HG02970 (cell line): ENCODE results near the gene MYADML2.

Source experiments
- ATAC-seq: cut with Tn5 transposase; IDR thresholded peaks from one replicate; pipeline ENCODE4 v1.9.1; 2021; ENCODE audit warnings: mild to moderate bottlenecking, moderate library complexity, moderate number of reproducible peaks; ENCODE audit not compliant: unreplicated experiment, low FRiP score

The MYADML2 gene

GRCh38 chr17:81913394-81914102 lies 33.5 kb downstream of the MYADML2 start:
- no peak for ATAC-seq

GRCh38 chr17:81912441-81913309 lies 34.4 kb downstream of the MYADML2 start:
- no peak for ATAC-seq

GRCh38 chr17:81911969-81912368 lies 35.1 kb downstream of the MYADML2 start:
- ATAC-seq, result no peak

DNA sequence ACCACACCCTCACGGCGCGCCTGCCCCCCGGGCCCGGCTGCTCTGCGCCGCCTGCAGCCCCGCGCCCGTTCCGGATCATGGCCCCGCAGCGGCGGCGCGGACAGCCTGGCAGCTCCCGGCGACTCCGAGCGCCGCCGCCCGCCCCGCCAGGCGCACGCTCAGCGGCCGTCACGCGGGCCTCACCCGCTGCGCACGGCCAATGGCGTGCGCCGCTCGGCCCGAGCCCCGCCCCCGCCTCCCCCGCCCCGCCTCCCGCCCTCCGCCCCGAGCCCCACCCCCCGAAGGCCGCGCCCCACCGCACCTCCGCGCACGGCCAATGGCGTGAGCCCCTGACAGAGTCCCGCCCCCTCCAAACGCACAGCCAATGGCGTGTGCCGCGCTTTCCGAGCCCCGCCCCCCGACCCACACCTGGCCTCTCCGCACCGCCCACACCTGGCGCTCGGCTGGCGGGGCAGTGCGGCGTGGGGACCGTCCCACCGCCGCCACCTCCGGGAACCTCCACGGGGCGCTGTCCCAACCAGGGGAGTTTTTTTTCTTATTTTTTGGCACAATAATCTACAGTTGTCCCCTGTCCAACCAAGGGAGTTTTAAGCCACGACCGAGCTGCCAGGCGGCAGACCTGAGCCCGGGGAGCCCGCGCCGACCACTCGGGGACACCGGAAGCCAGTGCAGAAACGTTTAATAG lies 35.6 kb downstream of the MYADML2 start, which contains the start of gene PCYT2:
Gene PCYT2, minus strand, starts transcription at position 123 of the 685 bp plus-strand sequence. Its CDS starts 44 bp downstream, at position 79.
- ATAC-seq, result peak; percentile 67

- peak; percentile 42 for ATAC-seq
Observed at GRCh38 chr17:81910840-81911276, 36.2 kb downstream of the MYADML2 start.

DNA sequence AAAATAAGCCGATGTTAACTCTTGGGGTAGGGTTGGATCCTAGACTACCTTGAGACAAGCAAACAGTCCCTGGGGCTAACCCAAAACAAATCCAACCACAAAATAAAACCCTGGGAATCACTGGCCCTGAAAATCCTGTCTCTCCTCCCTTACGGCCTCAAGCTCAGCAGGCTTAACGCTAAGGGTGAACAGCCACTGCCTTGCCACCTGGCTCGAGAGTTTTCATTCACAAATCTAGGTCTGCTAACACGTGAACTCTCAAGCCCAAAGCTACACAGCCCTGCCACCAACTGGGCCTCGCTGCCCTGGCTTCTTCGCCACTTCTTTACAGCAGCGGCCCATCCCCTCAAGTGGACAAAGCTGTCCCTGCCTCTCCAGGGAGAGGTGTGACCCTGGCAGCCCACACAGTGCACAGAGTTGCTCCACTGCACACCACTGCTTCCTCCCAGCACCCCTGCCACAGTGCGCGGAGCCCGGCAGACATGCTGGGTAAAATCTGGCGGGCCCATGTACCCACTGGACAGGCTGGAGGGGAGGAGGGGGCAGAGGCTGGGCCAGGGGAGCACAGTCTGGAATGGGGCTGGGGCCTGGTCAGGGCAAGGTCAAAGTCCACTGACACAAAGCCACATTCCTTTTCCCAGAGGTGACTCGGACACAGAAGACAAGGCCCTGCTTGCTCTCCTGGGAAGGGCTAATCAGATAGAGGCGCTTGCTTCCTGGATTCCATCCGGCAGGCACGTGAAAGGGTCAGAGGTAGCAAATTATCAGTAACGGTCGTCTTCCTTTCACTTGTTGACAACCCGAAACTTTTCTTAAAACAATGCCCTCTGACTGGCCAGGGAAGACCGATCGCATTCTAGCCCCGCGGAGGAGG lies 36.8 kb downstream of the MYADML2 start:
- no peak for ATAC-seq

- ATAC-seq, result no peak
Observed at GRCh38 chr17:81909231-81909630, 37.8 kb downstream of the MYADML2 start.

DNA sequence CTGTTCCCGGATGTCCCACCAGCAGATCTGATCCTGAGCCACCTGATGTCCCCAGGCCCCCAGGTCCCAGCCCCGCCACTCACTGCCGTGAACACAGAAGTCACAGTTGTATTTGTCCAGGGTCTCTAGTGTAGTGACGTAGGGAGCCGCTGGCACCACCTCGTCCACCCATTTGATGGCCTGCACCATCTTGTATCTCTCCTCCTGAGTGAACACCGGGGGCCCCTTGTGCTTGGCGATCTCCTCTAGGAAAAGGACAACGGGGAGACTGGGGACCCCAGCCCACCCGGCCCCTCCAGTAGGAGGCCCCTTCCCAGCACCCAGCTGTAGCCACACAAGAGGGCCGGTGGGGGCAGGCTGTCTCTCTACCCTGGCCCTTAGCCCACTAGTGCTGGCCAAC lies 38.2 kb downstream of the MYADML2 start:
- no peak for ATAC-seq

DNA sequence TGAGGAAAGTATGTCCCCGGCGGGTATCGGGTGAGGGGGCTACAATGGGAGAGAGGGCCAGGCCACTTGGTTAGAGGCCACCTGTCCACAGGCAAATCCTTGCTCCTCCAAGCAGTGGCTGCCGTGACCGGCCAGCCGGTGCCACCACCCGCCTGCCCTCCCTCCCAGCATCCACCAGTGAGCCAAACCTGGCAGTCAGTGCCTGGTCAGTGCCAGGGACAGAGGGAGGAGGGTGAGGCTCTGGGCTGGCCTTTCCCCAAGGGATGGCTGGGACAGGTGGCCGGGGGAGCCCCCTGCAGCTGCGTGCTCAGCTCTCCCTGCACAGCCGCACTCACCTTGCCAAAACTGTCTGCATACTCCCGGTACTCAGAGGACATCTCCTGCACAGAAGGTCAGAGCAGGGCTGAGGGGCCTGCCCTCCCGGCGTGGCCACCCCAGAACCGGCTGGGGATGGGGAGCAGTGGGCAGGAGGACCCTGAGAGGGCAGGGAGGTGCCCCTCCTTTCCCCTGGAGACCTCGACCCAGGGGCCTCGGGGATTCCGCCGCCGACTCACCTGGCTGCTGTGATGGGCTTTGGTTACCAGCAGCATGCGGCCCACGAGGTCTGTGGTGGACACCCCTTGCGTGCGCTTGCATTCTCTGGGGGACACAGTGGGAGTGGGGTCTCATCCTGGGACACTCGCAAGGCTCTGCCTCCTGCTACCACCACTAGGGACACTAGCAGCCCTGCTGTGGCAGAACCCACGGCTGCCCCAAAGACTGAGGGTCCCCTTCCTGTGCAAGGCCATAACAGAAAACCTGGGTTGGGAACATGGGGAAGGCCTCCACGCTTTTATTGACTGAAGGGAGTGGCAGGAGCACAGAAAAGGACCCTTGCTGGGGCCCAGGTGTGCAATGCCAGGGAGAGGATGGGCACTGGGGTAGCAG lies 39.6 kb downstream of the MYADML2 start:
- ATAC-seq, result no peak

DNA sequence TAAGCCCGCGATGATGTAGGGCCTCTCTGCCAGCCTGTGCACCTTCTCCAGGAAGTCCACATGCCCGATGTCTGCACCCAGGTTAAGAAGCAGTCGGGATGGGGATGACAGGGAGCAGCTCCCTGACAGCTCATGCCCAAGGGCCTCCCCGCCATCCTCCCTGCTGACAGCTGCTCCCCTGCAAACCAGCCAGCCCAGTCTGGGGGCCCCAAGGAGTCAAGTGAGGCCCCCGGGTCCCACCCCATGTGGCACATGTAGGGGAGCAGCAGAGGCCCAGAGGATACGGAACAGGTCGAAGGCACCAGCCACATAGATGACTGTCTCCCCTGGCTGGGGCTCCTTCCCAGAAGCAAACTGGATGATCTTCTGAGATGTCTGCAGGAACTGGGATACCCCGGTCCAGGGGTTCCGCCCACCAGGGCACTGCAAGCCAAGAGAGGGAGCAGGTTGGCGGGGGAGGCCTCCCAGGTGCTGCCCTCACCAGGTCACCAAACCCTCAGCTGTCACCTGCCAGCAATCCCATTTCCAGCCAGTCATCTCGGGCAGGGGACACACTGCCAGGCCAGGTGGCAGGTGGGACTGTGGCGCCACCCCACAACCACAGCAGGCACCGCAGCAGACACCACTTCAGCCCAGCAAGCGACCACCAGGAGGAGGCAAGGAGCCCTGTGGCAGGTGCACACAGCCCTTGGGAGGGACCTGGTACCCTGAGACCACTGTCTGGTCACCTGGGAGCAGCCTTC lies 40.4 kb downstream of the MYADML2 start:
- no peak for ATAC-seq

DNA sequence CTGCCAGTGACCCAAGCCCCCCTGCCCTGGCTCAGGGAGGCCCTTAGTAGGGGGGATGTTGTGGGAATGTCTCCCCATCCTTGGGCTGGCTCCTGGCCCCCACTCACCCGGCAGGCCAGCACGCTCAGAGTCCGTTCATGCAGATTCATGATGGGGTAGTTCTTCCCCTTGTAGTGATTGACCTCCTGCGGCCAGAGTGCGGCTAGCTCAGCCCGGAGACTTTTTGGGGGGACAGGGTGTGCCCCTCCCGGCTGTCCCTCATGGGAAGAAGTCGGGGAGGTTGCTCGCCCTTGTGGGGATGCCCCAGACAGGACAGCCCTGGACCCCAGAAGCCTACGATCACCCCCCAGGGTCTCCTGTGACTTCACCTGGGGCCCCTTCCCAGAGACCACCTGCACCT lies 41.0 kb downstream of the MYADML2 start:
- ATAC-seq, result no peak

DNA sequence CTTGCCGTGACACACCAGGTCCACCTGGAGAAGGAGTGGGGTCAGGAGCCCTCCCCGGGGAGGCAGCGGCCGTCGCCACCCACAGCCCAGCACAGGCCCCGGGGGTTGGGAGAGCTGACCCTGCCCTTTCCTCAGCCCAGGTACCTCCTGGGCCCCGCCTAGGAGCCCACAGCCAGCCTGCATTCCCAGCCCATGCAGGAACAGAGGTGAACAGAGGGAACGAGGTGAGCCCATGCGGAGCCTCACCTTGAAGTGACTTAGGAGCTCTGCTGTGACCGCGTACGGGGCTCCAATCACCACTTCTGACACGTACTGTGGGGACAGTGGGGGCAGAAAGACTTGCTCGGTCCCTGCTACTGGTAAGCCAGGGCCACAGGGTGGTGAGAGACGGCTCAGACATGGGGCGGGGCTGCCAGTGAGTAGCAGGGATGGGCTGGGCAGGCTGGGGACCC lies 41.6 kb downstream of the MYADML2 start:
- ATAC-seq, result no peak

GRCh38 chr17:81904600-81905423 lies 42.2 kb downstream of the MYADML2 start:
- ATAC-seq, result no peak

- ATAC-seq, result no peak
Observed at GRCh38 chr17:81903896-81904599, 43.0 kb downstream of the MYADML2 start.

GRCh38 chr17:81903415-81903831 lies 43.6 kb downstream of the MYADML2 start:
- no peak for ATAC-seq

DNA sequence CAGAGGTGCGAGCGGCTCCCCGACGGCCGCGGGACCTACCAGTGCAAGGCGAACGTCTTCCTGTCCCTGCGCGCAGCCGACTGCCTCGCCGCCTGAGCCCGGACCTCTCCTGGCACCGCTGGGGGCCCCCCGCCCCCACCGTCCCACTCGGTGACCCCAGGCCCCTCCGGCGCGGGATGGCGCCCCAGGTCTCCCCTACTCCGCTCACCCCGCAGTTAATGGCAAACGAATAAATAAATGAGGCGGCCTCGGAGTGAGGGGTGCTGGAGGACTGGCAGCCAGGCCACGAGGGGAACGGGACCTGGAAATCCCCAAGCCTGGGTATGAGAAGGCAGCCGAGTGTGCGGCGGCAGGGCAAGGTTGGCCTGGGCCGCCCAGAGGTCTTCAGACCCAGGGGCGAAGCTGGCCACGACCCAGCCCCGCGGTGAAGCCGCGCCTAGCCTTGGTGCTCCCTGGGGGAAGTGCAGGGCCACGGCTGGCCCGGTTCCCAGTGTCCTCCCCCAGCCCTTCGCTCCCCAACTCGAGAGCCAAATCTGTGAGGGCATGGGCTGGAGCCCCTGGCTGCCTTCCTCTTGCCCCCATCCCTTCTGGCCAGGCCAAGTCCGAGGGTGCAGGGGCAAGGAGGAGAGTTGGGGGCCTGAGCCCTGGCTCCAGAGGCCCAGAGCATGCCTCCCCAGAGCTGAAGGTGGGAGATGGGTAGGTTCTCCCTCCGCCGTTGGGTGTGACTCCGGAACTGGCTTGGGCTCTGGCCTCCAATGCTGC lies 44.2 kb downstream of the MYADML2 start:
- no peak for ATAC-seq
